ENCODE results near the gene LZTS2. TPM values are rescaled to one million over a fixed set of nuclear protein-coding genes. Genes with fewer than 3 reads are reported as not detected.

The LZTS2 gene
- total RNA-seq, 1 experiment from 2014 or later = 58.3 TPM

GRCh38 chr10:101040061-101040460 is 40.5 kb downstream of the LZTS2 start:
- no TSS peak for BruUV-seq (replicated peaks)
- H4K20me1 ChIP-seq (ENCODE audit: low read length) = no peaks in the 10 kb centered on the region
- H3K4me3 ChIP-seq (ENCODE audit: low read length) = no peak overlapping the region
- intact Hi-C loops (cut with micrococcal nuclease) = loop anchor here (5.0 kb wide), 1 partner anchor 102 kb away; no protein-coding TSS in a partner anchor
- H3K9ac ChIP-seq (ENCODE audit: low read length) = no peak overlapping the region
- DNase-seq (no peak), ATAC-seq (no peak)
- no peaks in the 10 kb centered on the region for H3K27me3 ChIP-seq (ENCODE audit: low read length)
- H3K4me1 ChIP-seq (ENCODE audit: insufficient read depth, low read length) = peaks cover 16% of the 10 kb centered on the region
- POLR2A ChIA-PET (ENCODE audit: unreplicated experiment) = no interaction called here
- TF ChIP-seq EZH2 (IDR thresholded peaks at IDR 0.05; ENCODE audit: low read length, unreplicated experiment) = no peak
- no peak for TF ChIP-seq CTCF (conservative IDR thresholded peaks at IDR 0.05; ENCODE audit: low read depth, low read length)
- no peak for TF ChIP-seq EZH2phosphoT487 (IDR thresholded peaks at IDR 0.05; ENCODE audit: borderline replicate concordance, low read length)
- no peak overlapping the region for H3K4me2 ChIP-seq (ENCODE audit: low read length)
- H3K79me2 ChIP-seq (ENCODE audit: low read length) = no peaks in the 10 kb centered on the region
- CTCF ChIA-PET = no interaction called here
- H3F3A ChIP-seq (ENCODE audit: low read length, unreplicated experiment) = no peaks in the 10 kb centered on the region
- H2AFZ ChIP-seq (ENCODE audit: low read length) = no peak overlapping the region
- peaks cover 9% of the 10 kb centered on the region; the same call in 1 of the 2 replicates for H3K36me3 ChIP-seq (ENCODE audit: low read depth, low read length)
- H3K27ac ChIP-seq (ENCODE audit: low read length) = no peak overlapping the region
- no peaks in the 10 kb centered on the region for H3K9me2 ChIP-seq (replicated peaks; ENCODE audit: low read length)
- no peaks in the 10 kb centered on the region for H3K9me3 ChIP-seq (ENCODE audit: low read length)

GRCh38 chr10:101040851-101041250 is 41.2 kb downstream of the LZTS2 start:
- Histone ChIP-seq H3K9me2 (replicated peaks; ENCODE audit: low read length) (no peaks in the 10 kb centered on the region), H3K27me3 (ENCODE audit: low read length) (no peaks in the 10 kb centered on the region), H3K4me3 (ENCODE audit: low read length) (no peak overlapping the region), H3K9ac (ENCODE audit: low read length) (no peak overlapping the region), H3K27ac (ENCODE audit: low read length) (no peak overlapping the region), H4K20me1 (ENCODE audit: low read length) (no peaks in the 10 kb centered on the region), H2AFZ (ENCODE audit: low read length) (no peak overlapping the region), H3K79me2 (ENCODE audit: low read length) (no peaks in the 10 kb centered on the region), H3K36me3 (ENCODE audit: low read depth, low read length) (peaks cover 9% of the 10 kb centered on the region; the same call in 1 of the 2 replicates), H3F3A (ENCODE audit: low read length, unreplicated experiment) (no peaks in the 10 kb centered on the region), H3K9me3 (ENCODE audit: low read length) (no peaks in the 10 kb centered on the region), H3K4me1 (ENCODE audit: insufficient read depth, low read length) (peaks cover 16% of the 10 kb centered on the region), H3K4me2 (ENCODE audit: low read length) (no peak overlapping the region)
- DNase-seq = no peak
- ChIA-PET POLR2A (ENCODE audit: unreplicated experiment) (interaction anchor here (0.7 kb wide), 1 partner anchor 12 kb away, joined by 35 read pairs; no protein-coding TSS in a partner anchor), CTCF (interaction anchor here (0.7 to 1.8 kb wide), 2 partner anchors 9 to 40 kb away, joined by 6 to 16 read pairs; no protein-coding TSS in a partner anchor)
- no TSS peak for BruUV-seq (replicated peaks)
- no peak for ATAC-seq
- TF ChIP-seq EZH2phosphoT487 (IDR thresholded peaks at IDR 0.05; ENCODE audit: borderline replicate concordance, low read length) (no peak), EZH2 (IDR thresholded peaks at IDR 0.05; ENCODE audit: low read length, unreplicated experiment) (no peak), CTCF (conservative IDR thresholded peaks at IDR 0.05; ENCODE audit: low read depth, low read length) (no peak)
- intact Hi-C loops (cut with micrococcal nuclease) = loop anchor here (1.0 to 5.0 kb wide), 2 partner anchors 25 to 101 kb away; no protein-coding TSS in a partner anchor

GRCh38 chr10:101041252-101041761 is 41.7 kb downstream of the LZTS2 start:
- H3K79me2 ChIP-seq (ENCODE audit: low read length) = no peaks in the 10 kb centered on the region
- peak; percentile 74 for DNase-seq
- H3K9me2 ChIP-seq (replicated peaks; ENCODE audit: low read length) = no peaks in the 10 kb centered on the region
- H3K4me2 ChIP-seq (ENCODE audit: low read length) = no peak overlapping the region
- intact Hi-C loops (cut with micrococcal nuclease) = loop anchor here (1.0 to 5.0 kb wide), 2 partner anchors 25 to 101 kb away; no protein-coding TSS in a partner anchor
- H3F3A ChIP-seq (ENCODE audit: low read length, unreplicated experiment) = no peaks in the 10 kb centered on the region
- no peaks in the 10 kb centered on the region for H4K20me1 ChIP-seq (ENCODE audit: low read length)
- no peaks in the 10 kb centered on the region for H3K27me3 ChIP-seq (ENCODE audit: low read length)
- ChIA-PET CTCF (interaction anchor here (0.7 to 1.8 kb wide), 3 partner anchors 9 to 40 kb away, joined by 5 to 16 read pairs (median 6); no protein-coding TSS in a partner anchor), POLR2A (ENCODE audit: unreplicated experiment) (interaction anchor here (0.7 kb wide), 1 partner anchor 11 kb away, joined by 35 read pairs; no protein-coding TSS in a partner anchor)
- H3K4me3 ChIP-seq (ENCODE audit: low read length) = no peak overlapping the region
- TF ChIP-seq CTCF (conservative IDR thresholded peaks at IDR 0.05; ENCODE audit: low read depth, low read length) = peak; percentile 76
- TF ChIP-seq EZH2phosphoT487 (IDR thresholded peaks at IDR 0.05; ENCODE audit: borderline replicate concordance, low read length) = no peak
- TF ChIP-seq EZH2 (IDR thresholded peaks at IDR 0.05; ENCODE audit: low read length, unreplicated experiment) = no peak
- H3K36me3 ChIP-seq (ENCODE audit: low read depth, low read length) = peaks cover 8% of the 10 kb centered on the region; the same call in 1 of the 2 replicates
- peaks cover 16% of the 10 kb centered on the region for H3K4me1 ChIP-seq (ENCODE audit: insufficient read depth, low read length)
- ATAC-seq = peak; percentile 55
- no peak overlapping the region for H3K27ac ChIP-seq (ENCODE audit: low read length)
- H3K9ac ChIP-seq (ENCODE audit: low read length) = no peak overlapping the region
- H2AFZ ChIP-seq (ENCODE audit: low read length) = no peak overlapping the region
- no peaks in the 10 kb centered on the region for H3K9me3 ChIP-seq (ENCODE audit: low read length)
- no TSS peak for BruUV-seq (replicated peaks)

Data from PC-3 (cell line).